Measurements from ENCODE around the gene PLIN3. TPM values are rescaled to one million over a fixed set of nuclear protein-coding genes. Genes with fewer than 3 reads are reported as not detected.
A peak's percentile ranks its signal among the peaks of the same experiment; 100 is the strongest.

Gene PLIN3
- total RNA-seq, 1 donor from 2014 or later: 93.8 TPM

DNA sequence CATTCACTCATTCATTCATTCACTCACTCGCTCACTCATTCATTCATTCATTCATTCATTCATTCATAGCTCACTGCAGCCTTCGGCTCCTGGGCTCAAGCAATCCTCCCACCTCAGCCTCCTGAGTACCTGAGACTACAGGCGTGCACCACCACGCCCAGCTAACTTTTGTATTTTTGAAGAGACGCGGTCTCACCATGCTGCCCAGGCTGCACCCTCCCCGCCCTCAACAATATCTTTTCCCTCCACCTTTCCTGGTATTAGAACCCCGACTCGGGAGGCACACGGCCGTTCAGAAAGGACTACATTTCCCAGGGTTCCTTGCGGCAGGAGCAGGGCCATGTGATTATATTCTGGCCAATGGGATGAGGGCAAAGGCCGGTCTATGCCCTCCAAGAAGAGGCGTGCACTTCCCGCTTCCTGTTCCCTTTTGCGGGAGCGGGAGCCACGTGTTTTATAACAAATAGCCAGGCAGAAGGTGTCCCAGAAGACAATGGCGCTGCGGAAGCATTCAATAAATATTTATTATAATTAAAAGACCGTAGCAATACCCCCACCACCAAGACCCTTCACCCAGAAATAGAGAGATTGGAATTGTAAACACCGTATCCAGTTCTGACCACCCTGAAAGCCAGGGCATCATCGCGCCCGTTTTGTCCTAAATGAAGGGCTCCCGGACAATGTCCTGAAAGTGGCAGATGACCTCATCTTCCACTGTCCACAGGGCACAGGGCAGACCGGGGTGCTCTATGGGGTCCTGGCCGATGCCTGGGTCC, 51.9 kb downstream of the PLIN3 start:
- TF ChIP-seq POLR2AphosphoS5 (IDR thresholded peaks at IDR 0.05; ENCODE audit: insufficient read depth in 1 of 2, low read depth in 1 of 2) (peak in 1 of 2 donors; percentile 96), POLR2A (IDR thresholded peaks at IDR 0.05) (no peak)
- TF ChIP-seq, protein P1, sequence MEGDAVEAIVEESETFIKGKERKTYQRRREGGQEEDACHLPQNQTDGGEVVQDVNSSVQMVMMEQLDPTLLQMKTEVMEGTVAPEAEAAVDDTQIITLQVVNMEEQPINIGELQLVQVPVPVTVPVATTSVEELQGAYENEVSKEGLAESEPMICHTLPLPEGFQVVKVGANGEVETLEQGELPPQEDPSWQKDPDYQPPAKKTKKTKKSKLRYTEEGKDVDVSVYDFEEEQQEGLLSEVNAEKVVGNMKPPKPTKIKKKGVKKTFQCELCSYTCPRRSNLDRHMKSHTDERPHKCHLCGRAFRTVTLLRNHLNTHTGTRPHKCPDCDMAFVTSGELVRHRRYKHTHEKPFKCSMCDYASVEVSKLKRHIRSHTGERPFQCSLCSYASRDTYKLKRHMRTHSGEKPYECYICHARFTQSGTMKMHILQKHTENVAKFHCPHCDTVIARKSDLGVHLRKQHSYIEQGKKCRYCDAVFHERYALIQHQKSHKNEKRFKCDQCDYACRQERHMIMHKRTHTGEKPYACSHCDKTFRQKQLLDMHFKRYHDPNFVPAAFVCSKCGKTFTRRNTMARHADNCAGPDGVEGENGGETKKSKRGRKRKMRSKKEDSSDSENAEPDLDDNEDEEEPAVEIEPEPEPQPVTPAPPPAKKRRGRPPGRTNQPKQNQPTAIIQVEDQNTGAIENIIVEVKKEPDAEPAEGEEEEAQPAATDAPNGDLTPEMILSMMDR (IDR thresholded peaks at IDR 0.05): no peak
- intact Hi-C loops (cut with DNase I): no loop called here
- Histone ChIP-seq H3K27ac (no peak overlapping the region), H3K4me3 (no peak overlapping the region), H3K27me3 (no peaks in the 10 kb centered on the region), H3K4me1 (peaks cover 26% of the 10 kb centered on the region), H3K9me3 (no peaks in the 10 kb centered on the region), H3K36me3 (peaks cover 0 to 22% of the 10 kb centered on the region in 2 donors)
- no peak for DNase-seq (ENCODE audit: extremely low spot score in 2 of 2)

- H3K4me3 ChIP-seq: no peak overlapping the region
- H3K27me3 ChIP-seq: no peaks in the 10 kb centered on the region
- H3K27ac ChIP-seq: peak overlapping the region; percentile 82
- peaks cover 26% of the 10 kb centered on the region for H3K4me1 ChIP-seq
- no peak for DNase-seq (ENCODE audit: extremely low spot score in 2 of 2)
- TF ChIP-seq POLR2AphosphoS5 (IDR thresholded peaks at IDR 0.05; ENCODE audit: insufficient read depth in 1 of 2, low read depth in 1 of 2) (no peak), POLR2A (IDR thresholded peaks at IDR 0.05) (no peak)
- TF ChIP-seq, protein P1 (IDR thresholded peaks at IDR 0.05): no peak
- H3K36me3 ChIP-seq: peaks cover 0 to 22% of the 10 kb centered on the region in 2 donors
- no peaks in the 10 kb centered on the region for H3K9me3 ChIP-seq
- intact Hi-C loops (cut with DNase I): loop anchor here (5.0 kb wide), 2 partner anchors 37 to 97 kb away; no protein-coding TSS in a partner anchor
Observed at GRCh38 chr19:4814625-4815425, 52.6 kb downstream of the PLIN3 start.

GRCh38 chr19:4811328-4812131, 55.9 kb downstream of the PLIN3 start:
- no peaks in the 10 kb centered on the region for H3K27me3 ChIP-seq
- H3K4me3 ChIP-seq: no peak overlapping the region
- H3K4me1 ChIP-seq: peaks cover 25% of the 10 kb centered on the region
- H3K36me3 ChIP-seq: peaks cover 0 to 3% of the 10 kb centered on the region in 2 donors
- peak overlapping the region; percentile 82 for H3K27ac ChIP-seq
- TF ChIP-seq POLR2AphosphoS5 (IDR thresholded peaks at IDR 0.05; ENCODE audit: insufficient read depth in 1 of 2, low read depth in 1 of 2): no peak
- TF ChIP-seq, protein P1 (IDR thresholded peaks at IDR 0.05): peak; percentile 64 to 86 (median 75)
- DNase-seq (ENCODE audit: extremely low spot score in 2 of 2): no peak
- intact Hi-C loops (cut with DNase I): loop anchor here (2.0 to 5.0 kb wide), 3 partner anchors 41 to 225 kb away; no protein-coding TSS in a partner anchor
- no peaks in the 10 kb centered on the region for H3K9me3 ChIP-seq

DNA sequence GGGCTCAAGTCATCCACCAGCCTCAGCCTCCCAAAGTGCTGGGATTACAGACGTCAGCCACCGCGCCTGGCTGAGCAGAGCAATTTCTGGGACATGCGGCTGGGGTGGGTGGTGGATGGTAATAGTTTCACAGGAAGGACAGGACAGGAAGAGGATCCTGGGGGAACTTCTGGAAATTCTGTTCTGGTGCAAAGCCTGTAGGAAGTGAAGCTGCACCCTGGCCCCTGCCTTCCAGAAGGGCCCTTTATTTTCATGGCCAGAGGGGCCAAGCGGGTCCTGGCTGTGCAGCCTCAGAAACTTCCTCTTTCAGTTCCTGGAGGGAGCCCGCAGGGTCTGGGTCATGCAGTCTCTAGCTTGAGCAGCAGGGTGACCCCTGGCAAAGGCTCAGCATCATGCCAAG, 60.3 kb downstream of the PLIN3 start:
- TF ChIP-seq, protein P1 (IDR thresholded peaks at IDR 0.05): no peak
- no peak for TF ChIP-seq POLR2A (IDR thresholded peaks at IDR 0.05)
- TF ChIP-seq POLR2AphosphoS5 (IDR thresholded peaks at IDR 0.05; ENCODE audit: insufficient read depth in 1 of 2, low read depth in 1 of 2): no peak
- no peaks in the 10 kb centered on the region for H3K36me3 ChIP-seq
- no peak overlapping the region for H3K4me3 ChIP-seq
- H3K27ac ChIP-seq: no peak overlapping the region
- H3K4me1 ChIP-seq: peaks cover 4% of the 10 kb centered on the region
- intact Hi-C loops (cut with DNase I): no loop called here
- DNase-seq (ENCODE audit: extremely low spot score in 2 of 2): no peak
- H3K9me3 ChIP-seq: no peaks in the 10 kb centered on the region
- no peaks in the 10 kb centered on the region for H3K27me3 ChIP-seq
